SK-N-SH (cell line): ENCODE results near the gene TANC1. TPM values are rescaled to one million over a fixed set of nuclear protein-coding genes. Genes with fewer than 3 reads are reported as not detected.

Experiments used
- CTCF ChIA-PET: fragments of 300-600, 350-600 bp; formaldehyde crosslinking; extraction: SDS; loops from one replicate; lab custom pipeline; 2021; lab: Yijun Ruan, JAX
- POLR2A ChIA-PET: fragments of 350-600 bp; sonication (Branson Sonifier 250); formaldehyde crosslinking; extraction: SDS; loops from one replicate; lab custom pipeline; 2020; ENCODE audit warnings: antibody characterized with exemption, inconsistent platforms; lab: Yijun Ruan, JAX
- DNase-seq: peaks from one replicate; pipeline ENCODE4 v3.0.0; 2012
- H2AFZ ChIP-seq: fragments of 200-600 bp; sonication (generic); 2 replicates; pipeline ENCODE4 v1.8.1; 2016; ENCODE audit warnings: antibody characterized with exemption, mild to moderate bottlenecking, low read depth
- H3F3A ChIP-seq: fragments of 200-600 bp; sonication (generic); replicated peaks from 2 replicates; pipeline ENCODE3; 2016; ENCODE audit warnings: antibody characterized with exemption, mild to moderate bottlenecking; ENCODE audit not compliant: insufficient read depth
- H3K27ac ChIP-seq, 2 experiments: fragments of 200-500 bp in 1 of 2; fragments of 200-600 bp in 1 of 2; sonication (Bioruptor generic) in 1 of 2; sonication (generic), shearing (Covaris generic) in 1 of 2; 2 replicates each; pipeline versions ENCODE4 v1.5.1 to v1.6.1; 2014 to 2016; ENCODE audit warnings: low read depth in 2 of 2, inconsistent platforms in 1 of 2, low read length in 1 of 2, mild to moderate bottlenecking in 1 of 2, mixed read lengths in 1 of 2
- H3K27me3 ChIP-seq: fragments of 200-600 bp; sonication (generic), shearing (Covaris generic); 2 replicates; pipeline ENCODE4 v1.6.1; 2016; ENCODE audit warnings: mixed run types; ENCODE audit not compliant: insufficient read depth
- H3K36me3 ChIP-seq, 2 experiments: fragments of 200-500 bp in 1 of 2; fragments of 200-600 bp in 1 of 2; sonication (Bioruptor generic) in 1 of 2; sonication (generic) in 1 of 2; replicated peaks in 1 of 2; 2 replicates each; pipeline versions ENCODE3 to v1.5.1; 2014 to 2016; ENCODE audit warnings: low read length in 1 of 2, mild to moderate bottlenecking in 1 of 2; ENCODE audit not compliant: insufficient read depth in 2 of 2, control insufficient read depth in 1 of 2
- H3K4me1 ChIP-seq, 2 experiments: fragments of 200-500 bp in 1 of 2; fragments of 200-600 bp in 1 of 2; sonication (Bioruptor generic) in 1 of 2; sonication (generic), shearing (Covaris generic) in 1 of 2; 2 replicates each; pipeline versions ENCODE4 v1.5.1 to v1.6.1; 2014 to 2016; ENCODE audit warnings: low read depth in 1 of 2, low read length in 1 of 2, mixed run types in 1 of 2; ENCODE audit not compliant: insufficient read depth in 2 of 2, control insufficient read depth in 1 of 2
- H3K4me2 ChIP-seq: fragments of 200-600 bp; sonication (generic), shearing (Covaris generic); 2 replicates; pipeline ENCODE4 v1.6.1; 2017; ENCODE audit warnings: mixed run types
- H3K4me3 ChIP-seq, 2 experiments: fragments of 200-500 bp in 1 of 2; fragments of 200-600 bp in 1 of 2; sonication (Bioruptor generic) in 1 of 2; sonication (generic), shearing (Covaris generic) in 1 of 2; 2 replicates each; pipeline versions ENCODE4 v1.5.1 to v1.8.1; 2014 to 2016; ENCODE audit warnings: low read depth in 2 of 2, inconsistent platforms in 1 of 2, low read length in 1 of 2, mild to moderate bottlenecking in 1 of 2, mixed read lengths in 1 of 2, moderate library complexity in 1 of 2
- H3K79me2 ChIP-seq: fragments of 200-600 bp; sonication (generic); 2 replicates; pipeline ENCODE4 v1.8.1; 2017; ENCODE audit warnings: mild to moderate bottlenecking; ENCODE audit not compliant: insufficient read depth
- H3K9ac ChIP-seq: fragments of 200-600 bp; sonication (generic); 2 replicates; pipeline ENCODE4 v1.6.1; 2017; ENCODE audit warnings: mixed run types
- H3K9me2 ChIP-seq: fragments of 200-600 bp; sonication (generic); 2 replicates; pipeline ENCODE4 v1.6.1; 2017; ENCODE audit warnings: mixed run types
- H3K9me3 ChIP-seq: fragments of 200-600 bp; sonication (generic); 2 replicates; pipeline ENCODE4 v1.6.1; 2017; ENCODE audit warnings: mixed run types, mild to moderate bottlenecking, moderate library complexity
- H4K20me1 ChIP-seq: fragments of 200-600 bp; sonication (generic); 2 replicates; pipeline ENCODE4 v1.6.1; 2017; ENCODE audit warnings: mild to moderate bottlenecking, mixed run types; ENCODE audit not compliant: insufficient read depth
- ELF1 ChIP-seq: IDR thresholded peaks from 2 replicates; pipeline ENCODE4 v1.4.0; 2012
- FOSL2 ChIP-seq: IDR thresholded peaks from 2 replicates; pipeline ENCODE4 v1.4.0; 2012; ENCODE audit warnings: low read depth, mild to moderate bottlenecking, moderate library complexity, borderline replicate concordance
- GABPA ChIP-seq: IDR thresholded peaks from 2 replicates; pipeline ENCODE4 v1.4.0; 2012; ENCODE audit warnings: low read depth, mild to moderate bottlenecking
- NFIC ChIP-seq: IDR thresholded peaks from 2 replicates; pipeline ENCODE4 v1.4.0; 2012; ENCODE audit warnings: borderline replicate concordance
- POLR2AphosphoS5 ChIP-seq: IDR thresholded peaks from 2 replicates; pipeline ENCODE4 v1.6.1; 2012; ENCODE audit warnings: low read depth, low read length
- RAD21 ChIP-seq: IDR thresholded peaks from 2 replicates; pipeline ENCODE4 v1.6.1; 2012; ENCODE audit warnings: mild to moderate bottlenecking, low read length
- REST ChIP-seq: IDR thresholded peaks from 2 replicates; pipeline ENCODE4 v1.6.1; 2012; ENCODE audit warnings: mild to moderate bottlenecking, low read depth, low read length, moderate library complexity
- RFX5 ChIP-seq: IDR thresholded peaks from 2 replicates; pipeline ENCODE4 v1.6.1; 2012; ENCODE audit warnings: mild to moderate bottlenecking, improper control_type of control experiment, low read length
- RXRA ChIP-seq: IDR thresholded peaks from 2 replicates; pipeline ENCODE4 v1.4.0; 2012; ENCODE audit warnings: low read depth, mild to moderate bottlenecking, borderline replicate concordance
- SMC3 ChIP-seq: IDR thresholded peaks from 2 replicates; pipeline ENCODE4 v1.6.1; 2012; ENCODE audit warnings: low read depth, low read length, improper control_type of control experiment
- TAF1 ChIP-seq: IDR thresholded peaks from 2 replicates; pipeline ENCODE4 v1.6.1; 2012; ENCODE audit warnings: low read depth, mild to moderate bottlenecking, low read length, moderate library complexity, borderline replicate concordance
- TCF12 ChIP-seq: IDR thresholded peaks from 2 replicates; pipeline ENCODE4 v1.4.0; 2012
- TEAD4 ChIP-seq: IDR thresholded peaks from 2 replicates; pipeline ENCODE4 v1.4.0; 2012; ENCODE audit warnings: mild to moderate bottlenecking, borderline replicate concordance; ENCODE audit not compliant: insufficient read depth
- USF1 ChIP-seq: IDR thresholded peaks from 2 replicates; pipeline ENCODE4 v1.4.0; 2012; ENCODE audit warnings: low read depth, borderline replicate concordance
- WGBS: methylation state at CpG from one replicate; pipeline ENCODE4 v1.1.6; 2017; ENCODE audit warnings: low lambda C conversion rate; 5-methylcytosine and 5-hydroxymethylcytosine counted together
- polyA plus RNA-seq, 3 experiments: library from polyadenylated mRNA; depleted of rRNA; stranded (reverse); fragments of >200 nt; gene quantifications; 2 replicates each; pipeline ENCODE4 v1.2.3, GENCODE V29; 2012
- TF ChIP-seq, protein P1 (sequence below): IDR thresholded peaks from 2 replicates; pipeline ENCODE4 v1.4.0; 2012; ENCODE audit warnings: low read depth, borderline replicate concordance
- TF ChIP-seq, protein P2 (sequence below): IDR thresholded peaks from 2 replicates; pipeline ENCODE4 v1.4.0; 2012; ENCODE audit warnings: low read depth

The TANC1 gene
- polyA plus RNA-seq, 1 of the 3 experiments (the other 2 are of a cell fraction): 19.2 TPM

- TF ChIP-seq REST: no peak
- no peak for TF ChIP-seq RAD21
- no peak for TF ChIP-seq TEAD4
- TF ChIP-seq SMC3: no peak
- TF ChIP-seq, protein P1, sequence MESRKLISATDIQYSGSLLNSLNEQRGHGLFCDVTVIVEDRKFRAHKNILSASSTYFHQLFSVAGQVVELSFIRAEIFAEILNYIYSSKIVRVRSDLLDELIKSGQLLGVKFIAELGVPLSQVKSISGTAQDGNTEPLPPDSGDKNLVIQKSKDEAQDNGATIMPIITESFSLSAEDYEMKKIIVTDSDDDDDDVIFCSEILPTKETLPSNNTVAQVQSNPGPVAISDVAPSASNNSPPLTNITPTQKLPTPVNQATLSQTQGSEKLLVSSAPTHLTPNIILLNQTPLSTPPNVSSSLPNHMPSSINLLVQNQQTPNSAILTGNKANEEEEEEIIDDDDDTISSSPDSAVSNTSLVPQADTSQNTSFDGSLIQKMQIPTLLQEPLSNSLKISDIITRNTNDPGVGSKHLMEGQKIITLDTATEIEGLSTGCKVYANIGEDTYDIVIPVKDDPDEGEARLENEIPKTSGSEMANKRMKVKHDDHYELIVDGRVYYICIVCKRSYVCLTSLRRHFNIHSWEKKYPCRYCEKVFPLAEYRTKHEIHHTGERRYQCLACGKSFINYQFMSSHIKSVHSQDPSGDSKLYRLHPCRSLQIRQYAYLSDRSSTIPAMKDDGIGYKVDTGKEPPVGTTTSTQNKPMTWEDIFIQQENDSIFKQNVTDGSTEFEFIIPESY: no peak
- no peak for TF ChIP-seq FOSL2
- no peak for TF ChIP-seq TCF12
- TF ChIP-seq RXRA: no peak
- TF ChIP-seq TAF1: no peak
- no peak for TF ChIP-seq USF1
- TF ChIP-seq NFIC: no peak
- no peak for TF ChIP-seq RFX5
Observed at GRCh38 chr2:159206736-159207380, 238.4 kb downstream of the TANC1 start (continued).

GRCh38 chr2:159208438-159208837 is 240.0 kb downstream of the TANC1 start:
- TF ChIP-seq ELF1 (no peak), GABPA (no peak), REST (no peak), POLR2AphosphoS5 (no peak), TAF1 (no peak)
- TF ChIP-seq, protein P1: no peak
- TF ChIP-seq, protein P2, sequence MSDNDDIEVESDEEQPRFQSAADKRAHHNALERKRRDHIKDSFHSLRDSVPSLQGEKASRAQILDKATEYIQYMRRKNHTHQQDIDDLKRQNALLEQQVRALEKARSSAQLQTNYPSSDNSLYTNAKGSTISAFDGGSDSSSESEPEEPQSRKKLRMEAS: no peak
- 90% methylated on average over 5 of the region's 5 CpGs for WGBS
- H3F3A ChIP-seq: peaks cover 1% of the 10 kb centered on the region
- DNase-seq: no peak
- H3K4me1 ChIP-seq: peaks cover 0 to under 1% of the 10 kb centered on the region in 2 experiments; a peak in 1 of 4 replicates
- H3K27me3 ChIP-seq: no peaks in the 10 kb centered on the region
- H4K20me1 ChIP-seq: no peaks in the 10 kb centered on the region
- H3K36me3 ChIP-seq: peaks cover 2 to 54% of the 10 kb centered on the region in 2 experiments
- POLR2A ChIA-PET: no interaction called here
- no peak overlapping the region for H3K4me3 ChIP-seq
- peaks cover 4% of the 10 kb centered on the region; the same call in 1 of the 2 replicates for H3K79me2 ChIP-seq
- no peak overlapping the region for H3K9ac ChIP-seq
- H3K27ac ChIP-seq: no peak overlapping the region
- H3K9me2 ChIP-seq: no peaks in the 10 kb centered on the region
- CTCF ChIA-PET: interaction anchor here (1.4 kb wide), 1 partner anchor 9 kb away, joined by 4 read pairs; no protein-coding TSS in a partner anchor
- H3K9me3 ChIP-seq: no peaks in the 10 kb centered on the region
- no peak overlapping the region for H3K4me2 ChIP-seq
- no peak overlapping the region for H2AFZ ChIP-seq
